Measurements from ENCODE around the gene LRRC37B.
"Not testable (repeated sequence)": the region's sequence is repeated elsewhere in the genome, so short reads cannot be mapped to it uniquely, and the experiment has no call there.

LRRC37B gene

GRCh38 chr17:32099686-32100085 lies 92.5 kb downstream of the LRRC37B start:
- no peak for DNase-seq (ENCODE audit: low read depth)

GRCh38 chr17:32100323-32100722 lies 93.1 kb downstream of the LRRC37B start:
- not testable (repeated sequence) for DNase-seq (ENCODE audit: low read depth)

DNA sequence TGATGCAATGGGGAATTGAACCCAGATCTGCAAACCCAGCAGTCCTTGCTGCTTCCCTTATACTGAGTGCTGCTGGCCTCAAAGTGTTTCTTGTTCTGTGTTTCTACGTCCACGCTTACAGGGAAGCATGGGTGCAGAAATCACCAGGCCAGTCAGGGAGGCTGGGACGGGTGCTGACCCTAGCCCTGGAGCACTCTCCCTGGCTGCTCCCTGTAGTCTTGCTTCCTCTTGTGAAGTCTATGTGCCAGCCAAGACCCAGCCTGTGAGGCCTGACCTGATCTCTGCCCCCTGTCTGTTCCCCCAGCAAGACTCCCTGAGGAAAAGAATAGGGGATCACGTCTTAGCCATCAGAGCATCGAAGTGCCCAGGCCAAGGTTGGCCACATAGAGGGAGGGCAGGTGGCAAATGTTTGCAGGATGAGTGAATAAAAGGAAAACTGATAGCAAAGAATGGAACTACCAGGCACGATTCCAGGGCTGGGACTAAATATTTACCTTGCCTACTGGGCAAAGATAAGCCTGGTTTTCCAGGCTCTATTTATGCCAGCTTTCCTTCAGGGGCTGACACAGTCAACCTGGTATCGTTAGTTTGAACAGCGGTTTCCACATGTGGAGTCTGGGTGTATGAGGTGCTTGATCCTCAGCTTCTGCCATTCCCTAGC lies 93.9 kb downstream of the LRRC37B start:
- no peak for DNase-seq (ENCODE audit: low read depth)

DNA sequence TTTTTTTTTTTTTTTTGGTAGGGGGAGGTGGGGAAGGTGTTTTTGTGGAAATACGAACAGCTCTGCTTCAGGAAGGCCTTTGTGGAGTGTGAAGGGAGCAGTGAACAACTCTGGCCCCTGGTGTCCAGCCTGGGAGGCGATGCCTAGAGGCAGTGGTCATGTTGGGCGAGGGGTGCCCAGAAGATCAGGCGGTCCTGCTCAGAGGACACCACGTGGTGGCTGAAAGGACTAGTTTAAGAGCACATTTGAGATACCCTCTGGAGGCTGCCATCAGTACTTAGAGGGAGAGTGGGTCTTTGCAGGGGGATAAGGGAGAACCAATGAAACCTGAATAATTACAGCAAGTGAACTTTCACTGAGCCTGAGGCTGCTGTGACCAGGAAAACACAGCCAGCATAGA lies 95.0 kb downstream of the LRRC37B start:
- DNase-seq (ENCODE audit: low read depth) = no peak

DNA sequence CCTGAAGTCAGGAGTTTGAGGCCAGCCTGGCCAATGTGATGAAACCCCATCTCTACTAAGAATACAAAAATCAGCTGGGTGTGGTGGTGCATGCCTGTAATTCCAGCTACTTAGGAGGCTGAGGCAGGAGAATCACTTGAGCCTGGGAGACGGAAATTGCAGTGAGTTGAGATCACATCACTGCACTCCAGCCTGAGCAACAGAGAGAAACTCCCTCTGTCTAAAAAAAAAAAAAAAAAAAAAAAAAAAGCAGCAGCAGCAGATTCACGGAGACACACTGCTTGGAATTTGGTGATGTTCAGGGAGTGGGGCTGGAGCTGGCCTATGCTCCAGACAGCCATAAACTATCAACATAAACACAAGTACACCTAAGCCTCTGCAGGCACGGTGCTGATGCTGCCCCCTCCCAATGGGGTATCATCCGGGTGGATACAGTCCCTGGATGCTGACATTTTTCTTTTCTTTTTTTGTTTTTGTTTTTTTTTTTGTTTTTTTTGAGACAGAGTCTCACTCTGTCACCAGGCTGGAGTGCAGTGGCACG lies 95.5 kb downstream of the LRRC37B start:
- DNase-seq (ENCODE audit: low read depth) = no peak

All from activated T-cell treated with anti-CD3 and anti-CD28 coated beads for 48 hours (primary cell).